ENCODE results near the gene RNH1. TPM values are rescaled to one million over a fixed set of nuclear protein-coding genes. Genes with fewer than 3 reads are reported as not detected.

Gene RNH1
- total RNA-seq, 4 donors from 2014 or later = 220 to 303 (median 281) TPM

- Histone ChIP-seq H3K36me3 (peaks cover 0 to 42% (median 0%) of the 10 kb centered on the region in 3 donors), H3K4me1 (peaks cover 0 to 27% (median 13%) of the 10 kb centered on the region in 4 donors), H3K4me3 (no peak overlapping the region), H3K27ac (no peak overlapping the region), H3K9me3 (no peaks in the 10 kb centered on the region), H3K27me3 (no peaks in the 10 kb centered on the region)
- no peak for DNase-seq (ENCODE audit: low spot score in 2 of 2)
- TF ChIP-seq CTCF (IDR thresholded peaks at IDR 0.05) (no peak), EP300 (IDR thresholded peaks at IDR 0.05) (no peak), POLR2A (IDR thresholded peaks at IDR 0.05) (no peak)
- 82 to 84% methylated on average over 16 to 27 of the region's 28 CpGs for WGBS, 2 donors
Observed at GRCh38 chr11:530960-531831, 24.2 kb upstream of the RNH1 start.

DNA sequence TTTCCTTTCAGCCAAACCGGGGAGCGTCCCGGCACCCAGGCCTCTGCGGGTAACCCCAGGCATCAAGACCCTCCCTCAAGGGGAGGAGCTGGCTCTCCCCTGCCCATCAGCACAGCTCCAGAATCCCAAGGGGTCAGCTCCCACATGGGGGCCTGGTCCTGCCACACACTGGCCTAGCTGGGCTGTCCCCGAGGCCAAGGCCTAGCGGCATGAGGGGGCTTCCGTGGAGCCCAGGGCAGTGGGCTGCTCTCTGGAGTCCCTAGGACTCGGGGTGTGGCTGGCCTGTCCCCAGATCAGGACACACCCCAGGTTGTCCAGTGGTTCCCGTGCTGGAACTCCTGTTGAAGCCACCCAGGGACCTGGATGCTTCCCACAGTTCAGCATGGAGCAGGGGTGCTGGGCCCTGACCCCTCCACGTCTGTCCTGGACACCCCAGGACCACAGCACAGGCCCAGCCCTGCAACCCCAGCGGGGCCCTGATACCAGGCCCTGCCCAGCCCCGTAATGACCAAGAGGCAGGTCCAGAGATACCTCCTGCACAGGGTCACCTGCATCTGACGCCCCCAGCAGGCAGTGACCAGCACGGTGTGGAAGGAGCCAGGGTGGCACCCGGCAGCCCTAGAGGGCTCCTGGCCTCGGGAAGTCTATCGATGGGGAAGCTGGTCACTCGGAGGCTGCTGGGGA, 22.8 kb upstream of the RNH1 start:
- TF ChIP-seq POLR2A (IDR thresholded peaks at IDR 0.05) = no peak
- DNase-seq (ENCODE audit: low spot score in 2 of 2) = no peak
- 65 to 74% methylated on average over 11 to 13 of the region's 18 CpGs for WGBS, 2 donors

DNA sequence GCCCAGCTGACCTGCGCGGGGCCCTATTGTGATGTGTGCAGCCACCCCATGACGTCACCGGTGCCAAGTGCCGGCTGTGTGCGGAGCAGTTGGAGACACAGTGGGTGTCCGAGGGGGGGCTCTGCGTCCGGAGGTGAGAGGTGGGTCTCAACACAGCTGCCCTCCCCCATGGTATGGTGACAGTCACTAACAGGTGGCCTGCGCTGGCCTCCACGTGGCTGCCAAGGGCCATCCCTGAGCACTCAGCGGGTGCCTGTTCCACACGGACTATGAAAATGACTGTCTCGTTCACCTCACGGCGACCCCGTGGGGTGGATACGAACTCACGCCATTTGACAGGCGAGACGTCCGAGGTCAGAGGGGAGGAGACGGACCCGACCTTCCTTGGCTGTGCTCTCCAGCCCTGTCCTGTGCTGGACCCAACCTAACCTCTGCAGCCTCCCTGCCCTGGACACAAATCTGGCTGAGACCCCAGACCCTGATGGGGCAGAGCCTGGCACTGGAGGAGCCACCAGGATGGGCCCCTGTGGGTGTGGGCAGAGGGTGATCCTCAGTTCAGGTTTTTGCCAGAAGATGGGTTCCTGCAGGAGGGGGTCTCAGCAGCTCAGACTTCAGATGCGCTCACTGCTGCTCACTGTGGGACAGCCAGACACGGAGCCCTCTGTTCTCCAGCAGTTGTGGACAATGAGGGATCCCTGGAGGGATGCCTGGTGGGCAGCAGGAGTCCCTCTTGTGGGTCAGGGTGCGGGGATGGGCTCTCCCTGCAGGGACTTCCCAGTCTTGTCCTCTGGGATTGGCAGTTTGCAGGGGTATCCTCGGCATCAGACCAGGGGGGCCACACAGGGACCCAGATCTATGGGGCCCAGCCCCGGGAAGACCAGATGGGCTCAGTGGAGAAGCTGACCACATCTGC, 22.0 kb upstream of the RNH1 start:
- H3K27ac ChIP-seq = no peak overlapping the region
- no peaks in the 10 kb centered on the region for H3K27me3 ChIP-seq
- H3K36me3 ChIP-seq = peaks cover 0 to 42% (median 0%) of the 10 kb centered on the region in 3 donors
- no peaks in the 10 kb centered on the region for H3K9me3 ChIP-seq
- H3K4me1 ChIP-seq = peaks cover 0 to 16% (median 4%) of the 10 kb centered on the region in 4 donors
- H3K4me3 ChIP-seq = no peak overlapping the region
- TF ChIP-seq CTCF (IDR thresholded peaks at IDR 0.05) (no peak), POLR2A (IDR thresholded peaks at IDR 0.05) (no peak), EP300 (IDR thresholded peaks at IDR 0.05) (no peak)
- no peak for DNase-seq (ENCODE audit: low spot score in 2 of 2)
- WGBS, 2 donors = 55 to 58% methylated on average over 14 to 24 of the region's 29 CpGs

More for the DNA sequence above, 22.8 kb upstream of the RNH1 start:
- Histone ChIP-seq H3K27ac (no peak overlapping the region), H3K9me3 (no peaks in the 10 kb centered on the region), H3K4me1 (peaks cover 0 to 23% (median 9%) of the 10 kb centered on the region in 4 donors), H3K27me3 (no peaks in the 10 kb centered on the region), H3K4me3 (no peak overlapping the region), H3K36me3 (peaks cover 0 to 42% (median 0%) of the 10 kb centered on the region in 3 donors)

DNA sequence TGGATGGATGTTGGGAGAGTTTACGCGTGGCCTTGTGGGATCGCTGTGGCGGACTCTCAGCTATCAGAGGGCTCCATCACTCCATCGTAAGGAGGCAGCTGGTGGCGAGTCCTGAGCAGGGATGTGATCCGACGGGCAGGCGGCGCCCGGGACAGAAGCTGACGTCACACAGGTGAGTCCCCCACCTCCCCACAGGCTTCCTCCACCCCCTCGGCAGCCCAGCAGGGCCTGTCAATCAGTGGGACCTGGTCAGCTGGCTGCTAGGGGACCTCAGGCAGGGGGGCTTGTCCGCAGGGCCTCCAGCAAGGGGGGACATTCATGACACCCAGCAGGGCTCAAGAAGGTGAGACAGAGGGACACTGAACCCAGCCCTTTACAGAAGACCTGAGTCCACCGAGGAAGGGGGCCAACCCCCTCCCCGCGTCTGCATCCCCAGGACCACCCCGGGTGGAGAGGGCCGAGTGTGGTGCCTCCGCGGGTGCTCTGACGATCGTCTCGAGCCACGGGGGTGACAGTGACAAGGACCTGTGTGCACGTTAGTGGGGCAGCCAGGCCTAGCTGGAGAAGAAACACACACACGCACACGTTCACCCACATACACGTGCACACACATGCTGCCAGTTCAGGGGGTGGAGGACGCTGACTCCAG, 21.2 kb upstream of the RNH1 start:
- TF ChIP-seq CTCF (IDR thresholded peaks at IDR 0.05) (no peak), EP300 (IDR thresholded peaks at IDR 0.05) (no peak), POLR2A (IDR thresholded peaks at IDR 0.05) (no peak)
- WGBS, 2 donors = 83 to 88% methylated on average over 26 to 28 of the region's 30 CpGs
- H3K27ac ChIP-seq = no peak overlapping the region
- H3K27me3 ChIP-seq = no peaks in the 10 kb centered on the region
- DNase-seq (ENCODE audit: low spot score in 2 of 2) = no peak
- no peaks in the 10 kb centered on the region for H3K9me3 ChIP-seq
- H3K4me3 ChIP-seq = no peak overlapping the region
- peaks cover 0 to 34% (median 0%) of the 10 kb centered on the region in 3 donors for H3K36me3 ChIP-seq
- peaks cover 0 to 8% (median 0%) of the 10 kb centered on the region in 4 donors for H3K4me1 ChIP-seq

DNA sequence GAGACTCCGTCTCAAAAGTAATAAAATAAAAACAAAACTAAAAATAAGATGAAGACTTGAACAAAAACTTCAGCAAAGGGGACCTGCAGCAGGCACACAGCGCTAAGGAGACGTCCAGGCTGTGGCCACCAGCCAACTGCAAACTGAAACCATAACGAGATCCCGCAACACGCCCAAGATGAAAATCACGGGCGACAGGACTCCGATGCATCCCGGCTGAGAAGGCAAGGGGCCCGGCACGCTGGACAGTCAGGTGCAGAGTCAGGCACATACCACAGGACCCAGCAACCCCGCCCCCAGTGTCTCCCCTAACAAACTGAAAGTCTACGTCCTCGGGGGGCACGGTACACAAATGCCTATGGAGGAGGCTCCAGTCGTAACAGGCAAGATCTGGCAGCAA, 19.1 kb upstream of the RNH1 start:
- Histone ChIP-seq H3K27me3 (no peaks in the 10 kb centered on the region), H3K4me3 (no peak overlapping the region), H3K27ac (no peak overlapping the region), H3K36me3 (peaks cover 0 to 13% (median 0%) of the 10 kb centered on the region in 3 donors), H3K4me1 (no peaks in the 10 kb centered on the region), H3K9me3 (no peaks in the 10 kb centered on the region)
- WGBS, 2 donors = 80% methylated on average over 17 of the region's 17 CpGs
- no peak for DNase-seq (ENCODE audit: low spot score in 2 of 2)
- no peak for TF ChIP-seq CTCF (IDR thresholded peaks at IDR 0.05)
- no peak for TF ChIP-seq EP300 (IDR thresholded peaks at IDR 0.05)
- TF ChIP-seq POLR2A (IDR thresholded peaks at IDR 0.05) = no peak
